Sigmoid colon (tissue), 7 donors: ENCODE results near the gene COQ10B. TPM values are rescaled to one million over a fixed set of nuclear protein-coding genes. Genes with fewer than 3 reads are reported as not detected.

ENCODE experiments used
- DNase-seq: peaks from one replicate; pipeline ENCODE4 v3.0.0-alpha.2; 2019
- H3K27ac ChIP-seq, 4 donors: fragments of 200-600 bp; sonication (generic); one replicate each; pipeline ENCODE4 v1.5.1; 2016 to 2019; ENCODE audit warnings: mild to moderate bottlenecking in 1 of 4
- H3K27me3 ChIP-seq, 3 donors: fragments of 200-600 bp; sonication (generic); one replicate each; pipeline ENCODE4 v1.5.1; 2019; ENCODE audit warnings: mild to moderate bottlenecking in 1 of 3
- H3K36me3 ChIP-seq, 4 donors: fragments of 200-600 bp; sonication (generic); one replicate each; pipeline ENCODE4 v1.5.1; 2016 to 2019
- H3K4me1 ChIP-seq, 4 donors: fragments of 200-600 bp; sonication (generic); one replicate each; pipeline ENCODE4 v1.5.1; 2017 to 2019
- H3K4me3 ChIP-seq, 4 donors: fragments of 200-600 bp; sonication (generic); one replicate each; pipeline ENCODE4 v1.5.1; 2017 to 2019; ENCODE audit warnings: mild to moderate bottlenecking in 2 of 4, moderate library complexity in 1 of 4
- H3K9me3 ChIP-seq, 4 donors: fragments of 200-600 bp in 3 of 4; sonication (generic) in 3 of 4; one replicate each; pipeline versions ENCODE4 v1.5.1 to v1.6.1; 2013 to 2019
- EP300 ChIP-seq, 4 donors: sonication (generic); formaldehyde crosslinking; IDR thresholded peaks; one replicate each; pipeline ENCODE4 v1.6.1; 2017; ENCODE audit warnings: antibody characterized with exemption in 4 of 4
- POLR2A ChIP-seq, 2 donors: fragments of 450-650 bp; IDR thresholded peaks; one replicate each; pipeline ENCODE4 v1.6.1; 2016; ENCODE audit warnings: antibody characterized with exemption in 2 of 2, mild to moderate bottlenecking in 2 of 2, moderate library complexity in 2 of 2
- POLR2AphosphoS5 ChIP-seq, 4 donors: sonication (generic); formaldehyde crosslinking; IDR thresholded peaks; one replicate each; pipeline ENCODE4 v1.6.1; 2017; ENCODE audit warnings: antibody characterized with exemption in 4 of 4
- WGBS, 2 donors: extraction: QIAGEN DNeasy Blood & Tissue Kit; methylation state at CpG; one replicate each; pipeline ENCODE4 v1.1.7; 2013; 5-methylcytosine and 5-hydroxymethylcytosine counted together
- intact Hi-C: fragments of 100-400 bp; cut with DNase I; formaldehyde crosslinking; loops from one replicate; pipeline ENCODE4 v1.15.1; 2023
- polyA plus RNA-seq, 3 donors: library from polyadenylated mRNA; stranded (reverse); fragments of 200-250 nt; gene quantifications; one replicate each; pipeline ENCODE4 v1.2.3, GENCODE V29; 2013
- total RNA-seq, 4 donors: library from RNA; depleted of rRNA; stranded (reverse); fragments of >200 nt; gene quantifications; one replicate each; pipeline ENCODE4 v1.1.0, GENCODE V29; 2016
- TF ChIP-seq, protein P1 (sequence below), 4 experiments: fragments of 450-650 bp in 3 of 4; fragments of 200-600 bp in 1 of 4; IDR thresholded peaks; one replicate each; pipeline ENCODE4 v1.5.1; 2016 to 2019; ENCODE audit warnings: antibody characterized with exemption in 4 of 4, mild to moderate bottlenecking in 3 of 4, moderate library complexity in 2 of 4
- donor health status: healthy with polysubstance abuse.
- donor health status: Bipolar disorder and iron deficiency.
- donor health status: healthy.

Gene COQ10B
- total and polyA plus RNA-seq, 7 donors: 15.1 to 77.9 (median 35.0) TPM

DNA sequence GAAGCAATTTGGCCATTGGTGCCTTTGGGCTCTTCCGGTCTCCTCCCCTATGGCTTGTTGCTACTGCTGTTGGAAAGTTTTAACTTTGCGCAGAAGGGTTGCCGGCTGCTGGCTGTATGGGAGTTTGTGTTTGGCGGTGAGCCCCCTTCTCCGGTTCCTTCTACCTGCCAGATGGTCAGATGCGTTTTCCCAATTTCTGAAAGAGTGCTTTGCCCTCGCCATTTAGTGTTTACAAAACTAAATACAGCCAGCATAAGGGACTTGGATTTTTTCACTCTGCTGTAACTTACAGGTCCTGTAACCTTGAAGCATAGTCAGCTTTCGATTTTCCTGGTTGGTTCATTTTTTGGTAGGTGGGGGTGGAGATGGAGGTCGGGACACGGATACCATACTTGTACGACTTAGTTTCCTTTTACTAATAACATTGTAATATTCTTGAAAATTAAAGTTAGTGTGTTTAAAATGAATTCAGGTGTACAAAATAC lies 604 bp downstream of the COQ10B start:
- peak overlapping the region; percentile 97 to 100 (median 99) for H3K27ac ChIP-seq
- peaks cover 0 to 21% (median 19%) of the 10 kb centered on the region in 4 donors for H3K4me1 ChIP-seq
- peak in 1 of 2 donors; percentile 30 for TF ChIP-seq POLR2A (IDR thresholded peaks at IDR 0.05)
- TF ChIP-seq POLR2AphosphoS5 (IDR thresholded peaks at IDR 0.05): peak in 2 of 4 donors; percentile 49 to 83
- no peak for TF ChIP-seq EP300 (IDR thresholded peaks at IDR 0.05)
- WGBS, 2 donors: 0 to 1% methylated on average over 11 of the region's 11 CpGs
- H3K9me3 ChIP-seq: no peaks in the 10 kb centered on the region
- H3K27me3 ChIP-seq: no peaks in the 10 kb centered on the region
- peak; percentile 93 for DNase-seq
- intact Hi-C loops: loop anchor here (1.0 to 10.0 kb wide), 4 partner anchors 20 to 251 kb away; partner anchors contain the start of genes HSPD1, MARS2 and MOB4
- peak overlapping the region; percentile 72 to 99 (median 93) for H3K4me3 ChIP-seq
- H3K36me3 ChIP-seq: no peaks in the 10 kb centered on the region

DNA sequence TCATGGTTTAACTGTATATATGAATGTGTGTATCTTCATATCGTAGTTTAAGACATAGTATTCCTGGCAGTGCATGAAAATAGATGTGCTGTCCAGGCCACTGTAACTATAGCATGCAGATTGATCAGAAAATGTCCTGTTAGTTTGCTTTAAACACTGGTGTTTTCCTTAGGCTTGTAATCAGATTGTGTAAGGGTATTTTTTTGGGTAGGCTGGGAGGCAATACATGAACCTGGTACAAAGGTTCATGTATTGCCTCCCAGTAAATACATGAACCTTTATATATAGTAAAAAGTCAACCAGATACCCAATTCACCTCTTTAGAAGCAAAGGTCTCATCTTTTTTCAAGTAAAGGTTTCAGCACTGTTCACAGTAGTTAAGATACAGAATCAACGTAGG lies 1.6 kb downstream of the COQ10B start:
- DNase-seq: no peak
- WGBS, 2 donors: 56 to 81% methylated on average over 2 of the region's 2 CpGs
- H3K9me3 ChIP-seq: no peaks in the 10 kb centered on the region
- peaks cover 0 to 4% (median 0%) of the 10 kb centered on the region in 4 donors for H3K36me3 ChIP-seq
- intact Hi-C loops: loop anchor here (5.0 to 10.0 kb wide), 2 partner anchors 62 to 250 kb away; partner anchors contain the start of genes MARS2 and MOB4
- H3K4me3 ChIP-seq: peak overlapping the region in 3 of 4 donors; percentile 72 to 96 (median 90)
- TF ChIP-seq, protein P1, sequence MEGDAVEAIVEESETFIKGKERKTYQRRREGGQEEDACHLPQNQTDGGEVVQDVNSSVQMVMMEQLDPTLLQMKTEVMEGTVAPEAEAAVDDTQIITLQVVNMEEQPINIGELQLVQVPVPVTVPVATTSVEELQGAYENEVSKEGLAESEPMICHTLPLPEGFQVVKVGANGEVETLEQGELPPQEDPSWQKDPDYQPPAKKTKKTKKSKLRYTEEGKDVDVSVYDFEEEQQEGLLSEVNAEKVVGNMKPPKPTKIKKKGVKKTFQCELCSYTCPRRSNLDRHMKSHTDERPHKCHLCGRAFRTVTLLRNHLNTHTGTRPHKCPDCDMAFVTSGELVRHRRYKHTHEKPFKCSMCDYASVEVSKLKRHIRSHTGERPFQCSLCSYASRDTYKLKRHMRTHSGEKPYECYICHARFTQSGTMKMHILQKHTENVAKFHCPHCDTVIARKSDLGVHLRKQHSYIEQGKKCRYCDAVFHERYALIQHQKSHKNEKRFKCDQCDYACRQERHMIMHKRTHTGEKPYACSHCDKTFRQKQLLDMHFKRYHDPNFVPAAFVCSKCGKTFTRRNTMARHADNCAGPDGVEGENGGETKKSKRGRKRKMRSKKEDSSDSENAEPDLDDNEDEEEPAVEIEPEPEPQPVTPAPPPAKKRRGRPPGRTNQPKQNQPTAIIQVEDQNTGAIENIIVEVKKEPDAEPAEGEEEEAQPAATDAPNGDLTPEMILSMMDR (IDR thresholded peaks at IDR 0.05): no peak
- no peak for TF ChIP-seq POLR2AphosphoS5 (IDR thresholded peaks at IDR 0.05)
- TF ChIP-seq EP300 (IDR thresholded peaks at IDR 0.05): no peak
- peaks cover 0 to 23% (median 19%) of the 10 kb centered on the region in 4 donors for H3K4me1 ChIP-seq
- H3K27ac ChIP-seq: peak overlapping the region in 3 of 4 donors; percentile 97 to 100 (median 100)
- no peaks in the 10 kb centered on the region for H3K27me3 ChIP-seq

DNA sequence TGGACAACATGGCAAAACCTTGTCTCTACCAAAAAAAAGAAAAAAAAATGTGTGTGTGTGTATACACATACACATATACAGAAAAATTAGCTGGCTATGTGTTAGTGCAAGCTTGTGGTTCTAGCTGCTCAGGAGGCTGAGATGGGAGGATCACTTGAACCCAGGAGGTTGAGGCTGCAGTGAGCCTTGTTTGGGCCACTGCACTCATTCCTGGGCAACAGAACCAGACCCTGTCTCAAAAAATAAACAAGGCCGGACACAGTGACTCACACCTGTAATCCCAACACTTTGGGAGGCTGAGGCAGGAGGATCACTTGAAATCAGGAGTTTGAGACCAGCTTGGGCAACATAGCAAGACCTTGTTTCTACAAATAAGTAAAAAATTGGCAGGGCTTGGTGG lies 2.1 kb downstream of the COQ10B start:
- Histone ChIP-seq H3K4me1 (peaks cover 0 to 23% (median 19%) of the 10 kb centered on the region in 4 donors), H3K36me3 (peaks cover 0 to 9% (median 2%) of the 10 kb centered on the region in 4 donors), H3K27me3 (no peaks in the 10 kb centered on the region), H3K4me3 (no peak overlapping the region), H3K9me3 (no peaks in the 10 kb centered on the region), H3K27ac (no peak overlapping the region)
- intact Hi-C loops: loop anchor here (10.0 kb wide), 1 partner anchor 249 kb away; the partner anchor contains the start of gene MARS2
- TF ChIP-seq POLR2AphosphoS5 (IDR thresholded peaks at IDR 0.05) (no peak), POLR2A (IDR thresholded peaks at IDR 0.05) (no peak)
- no peak for DNase-seq
- WGBS, 2 donors: 89 to 97% methylated on average over 1 of the region's 1 CpG

DNA sequence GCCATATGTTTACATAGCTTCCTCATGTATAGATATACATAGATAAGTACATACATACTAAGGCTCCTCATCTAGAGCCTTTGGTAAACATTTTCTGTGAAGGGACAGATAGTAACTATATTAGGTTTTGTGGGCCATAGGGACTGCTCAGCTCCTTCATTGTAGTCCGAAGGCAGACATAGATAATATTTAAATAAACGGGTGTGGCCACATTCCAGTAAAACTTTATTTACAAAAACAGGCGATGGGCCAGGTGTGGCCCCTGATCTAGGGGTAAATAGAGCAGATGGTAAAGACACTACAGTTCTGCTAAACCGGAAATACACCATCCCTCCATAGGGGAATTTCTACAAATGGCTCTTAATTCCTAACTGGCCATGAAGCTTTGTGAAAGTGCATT lies 7.3 kb downstream of the COQ10B start:
- DNase-seq: no peak
- Histone ChIP-seq H3K27me3 (no peaks in the 10 kb centered on the region), H3K4me3 (no peak overlapping the region), H3K9me3 (no peaks in the 10 kb centered on the region), H3K27ac (no peak overlapping the region), H3K4me1 (peaks cover 0 to 11% (median 3%) of the 10 kb centered on the region in 4 donors), H3K36me3 (peaks cover 0 to 57% (median 14%) of the 10 kb centered on the region in 4 donors)
- TF ChIP-seq POLR2AphosphoS5 (IDR thresholded peaks at IDR 0.05): no peak
- TF ChIP-seq, protein P1 (IDR thresholded peaks at IDR 0.05): no peak
- no peak for TF ChIP-seq EP300 (IDR thresholded peaks at IDR 0.05)
- TF ChIP-seq POLR2A (IDR thresholded peaks at IDR 0.05): no peak
- 19 to 72% methylated on average over 4 of the region's 4 CpGs for WGBS, 2 donors
- intact Hi-C loops: no loop called here

DNA sequence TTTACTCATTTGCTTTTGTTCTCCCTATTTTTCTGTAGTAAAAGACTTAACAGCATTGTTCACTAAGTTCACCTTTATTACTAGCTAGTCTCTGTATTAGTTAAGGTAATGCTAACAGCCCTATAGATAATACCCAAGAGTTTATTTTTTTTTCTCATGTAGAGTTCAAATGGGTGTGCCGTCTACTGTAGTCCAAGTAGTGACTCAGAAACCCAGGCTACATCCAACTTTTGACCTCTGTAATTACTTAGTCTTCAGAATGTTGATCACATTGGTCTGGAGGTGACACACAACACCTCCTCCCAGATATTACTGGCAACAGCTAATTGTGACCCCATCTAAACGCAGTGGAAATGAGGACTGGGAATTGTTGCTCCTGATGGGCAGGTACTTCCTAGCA lies 7.7 kb downstream of the COQ10B start:
- Histone ChIP-seq H3K36me3 (peaks cover 0 to 61% (median 17%) of the 10 kb centered on the region in 4 donors), H3K4me3 (no peak overlapping the region), H3K27ac (no peak overlapping the region), H3K27me3 (no peaks in the 10 kb centered on the region), H3K9me3 (no peaks in the 10 kb centered on the region), H3K4me1 (peaks cover 0 to 10% (median 3%) of the 10 kb centered on the region in 4 donors)
- TF ChIP-seq EP300 (IDR thresholded peaks at IDR 0.05) (no peak), POLR2AphosphoS5 (IDR thresholded peaks at IDR 0.05) (no peak), POLR2A (IDR thresholded peaks at IDR 0.05) (no peak)
- WGBS, 2 donors: 60 to 78% methylated on average over 2 of the region's 2 CpGs
- DNase-seq: no peak
- intact Hi-C loops: no loop called here

DNA sequence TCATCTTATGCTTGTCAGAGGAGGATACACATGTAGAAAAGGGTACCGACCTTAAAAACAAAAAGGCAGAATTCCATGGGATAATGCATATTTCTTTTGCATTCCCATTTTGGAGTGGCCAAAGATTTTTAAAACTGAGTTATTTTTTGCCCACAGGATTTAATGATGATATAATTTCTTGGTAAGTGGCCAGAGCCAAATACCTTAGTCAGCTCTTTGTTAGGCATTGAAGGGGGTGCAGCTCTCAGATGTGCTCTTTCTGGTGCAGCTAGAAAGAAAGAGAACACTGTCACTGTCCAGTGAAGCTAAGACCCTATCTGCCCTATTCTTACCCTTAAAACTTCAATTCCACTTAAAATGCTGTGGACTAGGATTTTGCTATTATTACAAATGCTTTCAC lies 10.8 kb downstream of the COQ10B start:
- H3K27ac ChIP-seq: no peak overlapping the region
- peaks cover 0 to 6% (median 3%) of the 10 kb centered on the region in 4 donors for H3K4me1 ChIP-seq
- H3K9me3 ChIP-seq: no peaks in the 10 kb centered on the region
- intact Hi-C loops: no loop called here
- peaks cover 0 to 92% (median 24%) of the 10 kb centered on the region in 4 donors for H3K36me3 ChIP-seq
- TF ChIP-seq EP300 (IDR thresholded peaks at IDR 0.05) (no peak), POLR2A (IDR thresholded peaks at IDR 0.05) (no peak), POLR2AphosphoS5 (IDR thresholded peaks at IDR 0.05) (no peak)
- TF ChIP-seq, protein P1 (IDR thresholded peaks at IDR 0.05): no peak
- no peaks in the 10 kb centered on the region for H3K27me3 ChIP-seq
- DNase-seq: no peak
- no peak overlapping the region for H3K4me3 ChIP-seq
- 88 to 92% methylated on average over 1 of the region's 1 CpG for WGBS, 2 donors
